ENCODE results near the gene PTPRA. TPM values are rescaled to one million over a fixed set of nuclear protein-coding genes. Genes with fewer than 3 reads are reported as not detected.

PTPRA gene
- total RNA-seq, 1 donor from 2014 or later: 50.1 TPM

GRCh38 chr20:3045816-3046676, 172.8 kb downstream of the PTPRA start, which contains the start of gene MRPS26:
TSS of gene MRPS26 (plus strand) at chr20:3046052. CDS start at chr20:3046069, 17 bp downstream.
- Histone ChIP-seq H3K27me3 (ENCODE audit: insufficient read depth, low read length) (no peaks in the 10 kb centered on the region), H3K4me2 (ENCODE audit: low read length) (peak within 1 kb of the TSS; percentile 90), H3K79me2 (ENCODE audit: insufficient read depth, low read length) (peaks cover 10% of the 10 kb centered on the region), H3K36me3 (ENCODE audit: insufficient read depth, low read length) (peaks cover 13% of the 10 kb centered on the region), H3K9ac (ENCODE audit: low read length) (peak within 1 kb of the TSS; percentile 85), H3K9me3 (ENCODE audit: insufficient read depth, low read depth, low read length) (no peaks in the 10 kb centered on the region), H3K27ac (ENCODE audit: low read depth, low read length) (peak within 1 kb of the TSS; percentile 75), H2AFZ (ENCODE audit: low read depth, low read length) (peak within 1 kb of the TSS; percentile 91), H4K20me1 (ENCODE audit: insufficient read depth, low read length) (peaks cover 5% of the 10 kb centered on the region), H3K4me1 (ENCODE audit: insufficient read depth, low read length) (peaks cover 15% of the 10 kb centered on the region), H3K4me3 (ENCODE audit: insufficient read depth, low read depth, low read length) (peak within 1 kb of the TSS; percentile 70)
- no peak for FAIRE-seq
- H3K9me3 Mint-ChIP-seq (ENCODE audit: unreplicated experiment): no peaks in the 10 kb centered on the region
- peaks cover 20% of the 10 kb centered on the region for H3K36me3 Mint-ChIP-seq (ENCODE audit: low read depth, unreplicated experiment)
- peak; percentile 75 for DNase-seq (ENCODE audit: low read depth)
- no peak for TF ChIP-seq EZH2 (IDR thresholded peaks at IDR 0.05; ENCODE audit: insufficient read depth, low read length)
- TF ChIP-seq, protein P1, sequence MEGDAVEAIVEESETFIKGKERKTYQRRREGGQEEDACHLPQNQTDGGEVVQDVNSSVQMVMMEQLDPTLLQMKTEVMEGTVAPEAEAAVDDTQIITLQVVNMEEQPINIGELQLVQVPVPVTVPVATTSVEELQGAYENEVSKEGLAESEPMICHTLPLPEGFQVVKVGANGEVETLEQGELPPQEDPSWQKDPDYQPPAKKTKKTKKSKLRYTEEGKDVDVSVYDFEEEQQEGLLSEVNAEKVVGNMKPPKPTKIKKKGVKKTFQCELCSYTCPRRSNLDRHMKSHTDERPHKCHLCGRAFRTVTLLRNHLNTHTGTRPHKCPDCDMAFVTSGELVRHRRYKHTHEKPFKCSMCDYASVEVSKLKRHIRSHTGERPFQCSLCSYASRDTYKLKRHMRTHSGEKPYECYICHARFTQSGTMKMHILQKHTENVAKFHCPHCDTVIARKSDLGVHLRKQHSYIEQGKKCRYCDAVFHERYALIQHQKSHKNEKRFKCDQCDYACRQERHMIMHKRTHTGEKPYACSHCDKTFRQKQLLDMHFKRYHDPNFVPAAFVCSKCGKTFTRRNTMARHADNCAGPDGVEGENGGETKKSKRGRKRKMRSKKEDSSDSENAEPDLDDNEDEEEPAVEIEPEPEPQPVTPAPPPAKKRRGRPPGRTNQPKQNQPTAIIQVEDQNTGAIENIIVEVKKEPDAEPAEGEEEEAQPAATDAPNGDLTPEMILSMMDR (IDR thresholded peaks at IDR 0.05; ENCODE audit: insufficient read depth, low read depth, low read length): no peak
- peak within 1 kb of the TSS; percentile 62 for H3K27ac Mint-ChIP-seq (ENCODE audit: unreplicated experiment)
- no peaks in the 10 kb centered on the region for H3K27me3 Mint-ChIP-seq (ENCODE audit: low read depth, unreplicated experiment)
- H3K4me1 Mint-ChIP-seq (ENCODE audit: low read depth, unreplicated experiment): peaks cover 8% of the 10 kb centered on the region
- H3K4me3 Mint-ChIP-seq (ENCODE audit: unreplicated experiment): peak within 1 kb of the TSS; percentile 90

DNA sequence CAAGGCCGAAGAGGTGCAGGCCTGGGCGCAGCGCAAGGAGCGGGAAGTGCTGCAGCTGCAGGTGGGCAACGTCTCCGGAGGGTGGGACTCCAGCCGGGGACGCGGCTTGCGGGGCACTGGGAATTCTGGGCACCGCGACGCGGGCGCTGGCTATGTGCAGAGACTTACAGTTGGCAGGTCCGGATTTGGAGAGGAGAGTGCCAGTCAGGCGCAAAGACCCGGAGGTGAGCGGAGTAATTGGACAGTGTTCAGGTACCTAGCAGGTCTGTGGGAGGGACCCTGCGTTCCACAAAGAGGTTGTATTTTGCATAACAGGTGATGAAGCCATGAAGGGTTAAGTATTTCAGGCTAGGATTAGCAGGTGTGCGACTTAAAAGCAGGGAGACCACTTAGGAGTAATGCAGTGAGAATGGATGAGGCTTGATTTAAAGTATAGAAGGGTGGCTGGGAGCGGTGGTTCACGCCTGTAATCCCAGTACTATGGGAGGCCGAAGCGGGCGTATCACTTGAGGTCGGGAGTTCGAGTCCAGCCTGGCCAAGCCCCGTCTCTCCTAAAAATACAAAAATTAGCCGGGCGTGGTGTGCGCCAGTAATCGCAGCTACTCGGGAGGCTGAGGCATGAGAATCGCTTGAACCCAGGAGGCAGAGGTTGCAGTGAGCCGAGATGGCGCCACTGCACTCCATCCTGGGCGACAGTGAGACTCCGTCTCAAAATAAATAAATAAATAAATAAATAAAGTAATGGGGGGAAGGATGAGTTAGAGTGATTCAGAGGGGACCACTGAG, 173.6 kb downstream of the PTPRA start:
- Mint-ChIP-seq H3K27ac (ENCODE audit: unreplicated experiment) (peak overlapping the region; percentile 62), H3K4me3 (ENCODE audit: unreplicated experiment) (peak overlapping the region; percentile 90), H3K4me1 (ENCODE audit: low read depth, unreplicated experiment) (peaks cover 8% of the 10 kb centered on the region), H3K27me3 (ENCODE audit: low read depth, unreplicated experiment) (no peaks in the 10 kb centered on the region), H3K9me3 (ENCODE audit: unreplicated experiment) (no peaks in the 10 kb centered on the region), H3K36me3 (ENCODE audit: low read depth, unreplicated experiment) (peaks cover 20% of the 10 kb centered on the region)
- Histone ChIP-seq H3K4me2 (ENCODE audit: low read length) (peak overlapping the region; percentile 90), H4K20me1 (ENCODE audit: insufficient read depth, low read length) (peaks cover 5% of the 10 kb centered on the region), H3K9ac (ENCODE audit: low read length) (peak overlapping the region; percentile 85), H3K36me3 (ENCODE audit: insufficient read depth, low read length) (peaks cover 13% of the 10 kb centered on the region), H3K9me3 (ENCODE audit: insufficient read depth, low read depth, low read length) (no peaks in the 10 kb centered on the region), H3K79me2 (ENCODE audit: insufficient read depth, low read length) (peaks cover 10% of the 10 kb centered on the region), H3K27ac (ENCODE audit: low read depth, low read length) (no peak overlapping the region), H2AFZ (ENCODE audit: low read depth, low read length) (peak overlapping the region; percentile 91), H3K4me3 (ENCODE audit: insufficient read depth, low read depth, low read length) (peak overlapping the region; percentile 70), H3K27me3 (ENCODE audit: insufficient read depth, low read length) (no peaks in the 10 kb centered on the region), H3K4me1 (ENCODE audit: insufficient read depth, low read length) (peaks cover 14% of the 10 kb centered on the region)
- TF ChIP-seq, protein P1 (IDR thresholded peaks at IDR 0.05; ENCODE audit: insufficient read depth, low read depth, low read length): no peak
- no peak for TF ChIP-seq EZH2 (IDR thresholded peaks at IDR 0.05; ENCODE audit: insufficient read depth, low read length)
- FAIRE-seq: no peak
- peak; percentile 26 for DNase-seq (ENCODE audit: low read depth)

Measured in astrocyte (in vitro differentiated cells and primary cell).